Tibial artery (tissue), 4 donors: ENCODE measurements around the gene ATXN7.

Source experiments
- DNase-seq, 2 donors: peaks; one replicate each; pipeline ENCODE4 v3.0.0-alpha.2; 2019
- H3K27ac ChIP-seq, 2 donors: fragments of 200-600 bp; sonication (generic) in 1 of 2; 1 replicate in 1 of 2; 2 replicates in 1 of 2; pipeline ENCODE4 v1.5.1; 2018 to 2019; ENCODE audit warnings: mild to moderate bottlenecking in 1 of 2
- H3K27me3 ChIP-seq, 2 donors: fragments of 200-600 bp; sonication (generic) in 1 of 2; one replicate each; pipeline versions ENCODE4 v1.5.1 to v1.6.0; 2016 to 2019
- H3K36me3 ChIP-seq, 3 donors: fragments of 200-600 bp; sonication (generic) in 2 of 3; one replicate each; pipeline ENCODE4 v1.5.1; 2016 to 2019; ENCODE audit warnings: mild to moderate bottlenecking in 2 of 3
- H3K4me1 ChIP-seq, 4 donors: fragments of 200-600 bp; sonication (generic) in 2 of 4; 1 replicate in 3 of 4; 2 replicates in 1 of 4; pipeline ENCODE4 v1.5.1; 2016 to 2019
- H3K4me3 ChIP-seq, 2 donors: fragments of 200-600 bp; sonication (generic) in 1 of 2; 1 replicate in 1 of 2; 2 replicates in 1 of 2; pipeline ENCODE4 v1.5.1; 2018 to 2019; ENCODE audit warnings: mild to moderate bottlenecking in 2 of 2
- H3K9me3 ChIP-seq, 3 donors: fragments of 200-600 bp; sonication (generic) in 1 of 3; one replicate each; pipeline ENCODE4 v1.5.1; 2016 to 2019
- intact Hi-C: fragments of 100-400 bp; cut with DNase I; formaldehyde crosslinking; loops from one replicate; pipeline ENCODE4 v1.15.0; 2023; ENCODE audit warnings: low total_unique reads
- TF ChIP-seq, protein P1 (sequence below), 2 experiments: fragments of 200-600 bp in 1 of 2; fragments of 450-650 bp in 1 of 2; IDR thresholded peaks; one replicate each; pipeline ENCODE4 v1.5.1; 2017 to 2019; ENCODE audit warnings: antibody characterized with exemption in 2 of 2, mild to moderate bottlenecking in 1 of 2, moderate library complexity in 1 of 2

Gene ATXN7

GRCh38 chr3:63845215-63845614 lies 18.5 kb upstream of the ATXN7 start:
- Histone ChIP-seq H3K4me1 (no peaks in the 10 kb centered on the region), H3K27me3 (no peaks in the 10 kb centered on the region), H3K4me3 (no peak overlapping the region), H3K27ac (no peak overlapping the region), H3K36me3 (no peaks in the 10 kb centered on the region), H3K9me3 (no peaks in the 10 kb centered on the region)
- no peak for DNase-seq
- intact Hi-C loops, result no loop called here
- TF ChIP-seq, protein P1, sequence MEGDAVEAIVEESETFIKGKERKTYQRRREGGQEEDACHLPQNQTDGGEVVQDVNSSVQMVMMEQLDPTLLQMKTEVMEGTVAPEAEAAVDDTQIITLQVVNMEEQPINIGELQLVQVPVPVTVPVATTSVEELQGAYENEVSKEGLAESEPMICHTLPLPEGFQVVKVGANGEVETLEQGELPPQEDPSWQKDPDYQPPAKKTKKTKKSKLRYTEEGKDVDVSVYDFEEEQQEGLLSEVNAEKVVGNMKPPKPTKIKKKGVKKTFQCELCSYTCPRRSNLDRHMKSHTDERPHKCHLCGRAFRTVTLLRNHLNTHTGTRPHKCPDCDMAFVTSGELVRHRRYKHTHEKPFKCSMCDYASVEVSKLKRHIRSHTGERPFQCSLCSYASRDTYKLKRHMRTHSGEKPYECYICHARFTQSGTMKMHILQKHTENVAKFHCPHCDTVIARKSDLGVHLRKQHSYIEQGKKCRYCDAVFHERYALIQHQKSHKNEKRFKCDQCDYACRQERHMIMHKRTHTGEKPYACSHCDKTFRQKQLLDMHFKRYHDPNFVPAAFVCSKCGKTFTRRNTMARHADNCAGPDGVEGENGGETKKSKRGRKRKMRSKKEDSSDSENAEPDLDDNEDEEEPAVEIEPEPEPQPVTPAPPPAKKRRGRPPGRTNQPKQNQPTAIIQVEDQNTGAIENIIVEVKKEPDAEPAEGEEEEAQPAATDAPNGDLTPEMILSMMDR (IDR thresholded peaks at IDR 0.05), result no peak

DNA sequence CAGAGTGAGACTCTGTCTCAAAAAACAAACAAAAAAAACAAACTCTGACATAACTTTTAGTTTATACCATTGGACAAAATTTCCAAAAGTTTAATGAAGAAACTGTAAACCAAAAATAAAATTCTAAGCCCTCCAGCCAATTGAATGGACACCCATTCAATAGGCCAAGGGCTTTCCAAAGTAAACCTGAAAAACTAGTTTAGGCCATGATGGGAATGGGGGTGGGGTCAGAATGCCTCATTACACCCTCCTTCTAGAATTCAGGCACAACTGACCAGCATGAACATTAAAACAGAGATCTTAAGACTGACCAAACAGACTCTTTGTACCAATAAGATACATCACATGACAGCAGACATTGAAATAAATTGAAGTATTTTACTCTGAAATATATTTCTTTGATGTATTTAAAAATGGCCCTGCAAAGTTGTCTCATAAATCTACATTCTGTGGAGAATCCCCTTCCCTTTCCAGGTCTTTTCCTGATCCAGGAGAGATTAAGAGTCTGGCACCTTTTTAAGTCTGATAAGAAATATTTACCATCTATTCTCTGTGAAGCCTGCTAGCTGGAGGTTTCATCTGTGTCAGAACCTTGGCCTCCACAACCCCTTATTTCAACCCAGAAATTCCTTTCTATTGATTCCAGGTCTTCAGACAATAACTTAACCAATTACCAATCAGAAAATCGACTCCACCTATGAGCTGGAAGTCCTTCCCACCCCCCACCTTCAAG lies 15.8 kb upstream of the ATXN7 start:
- H3K36me3 ChIP-seq, result no peaks in the 10 kb centered on the region
- H3K27ac ChIP-seq, result no peak overlapping the region
- H3K4me1 ChIP-seq, result no peaks in the 10 kb centered on the region
- intact Hi-C loops, result no loop called here
- no peaks in the 10 kb centered on the region for H3K27me3 ChIP-seq
- H3K9me3 ChIP-seq, result no peaks in the 10 kb centered on the region
- TF ChIP-seq, protein P1 (IDR thresholded peaks at IDR 0.05), result no peak
- no peak for DNase-seq
- no peak overlapping the region for H3K4me3 ChIP-seq

DNA sequence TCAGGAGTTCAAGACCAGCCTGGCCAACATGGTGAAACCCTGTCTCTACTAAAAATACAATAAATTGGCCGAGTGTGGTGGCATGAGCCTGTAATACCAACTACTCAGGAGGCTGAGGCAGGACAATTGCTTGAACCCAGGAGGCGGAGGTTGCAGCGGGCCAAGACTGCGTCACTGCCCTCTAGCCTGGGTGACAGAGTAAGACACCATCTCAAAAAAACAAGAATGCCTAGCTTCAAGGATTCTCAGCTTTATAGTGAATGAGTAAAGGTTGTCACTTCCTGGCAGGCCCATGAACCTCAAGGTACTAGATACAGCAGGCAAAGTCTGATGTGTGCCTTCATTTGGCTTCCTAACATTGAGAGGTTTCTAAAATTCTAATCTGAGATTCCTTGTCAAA lies 14.5 kb upstream of the ATXN7 start:
- H3K4me1 ChIP-seq, result no peaks in the 10 kb centered on the region
- no peaks in the 10 kb centered on the region for H3K27me3 ChIP-seq
- intact Hi-C loops, result no loop called here
- no peaks in the 10 kb centered on the region for H3K9me3 ChIP-seq
- no peak overlapping the region for H3K4me3 ChIP-seq
- H3K36me3 ChIP-seq, result no peaks in the 10 kb centered on the region
- TF ChIP-seq, protein P1 (IDR thresholded peaks at IDR 0.05), result no peak
- DNase-seq, result no peak
- no peak overlapping the region for H3K27ac ChIP-seq

DNA sequence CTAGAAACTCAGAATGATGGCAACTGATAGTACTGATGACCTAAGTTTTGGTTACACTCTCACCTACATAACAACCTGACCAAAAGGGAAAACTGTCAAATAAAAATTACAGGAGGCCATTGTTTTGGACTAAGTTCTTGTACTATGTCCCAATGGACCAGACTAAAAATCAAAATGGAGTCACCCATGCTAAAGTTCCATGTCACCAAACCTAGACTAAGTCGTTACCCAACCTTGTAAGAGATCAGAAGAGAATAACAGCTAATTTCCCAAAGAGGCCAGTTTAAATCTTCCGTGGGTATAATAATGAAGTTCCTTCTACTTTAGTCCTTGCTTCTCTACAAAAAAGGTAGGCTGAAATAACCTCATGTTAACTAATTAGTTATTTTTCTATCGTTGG lies 12.4 kb upstream of the ATXN7 start:
- TF ChIP-seq, protein P1 (IDR thresholded peaks at IDR 0.05), result no peak
- intact Hi-C loops, result no loop called here
- H3K36me3 ChIP-seq, result no peaks in the 10 kb centered on the region
- H3K27me3 ChIP-seq, result no peaks in the 10 kb centered on the region
- H3K9me3 ChIP-seq, result no peaks in the 10 kb centered on the region
- no peaks in the 10 kb centered on the region for H3K4me1 ChIP-seq
- no peak for DNase-seq
- H3K4me3 ChIP-seq, result no peak overlapping the region
- H3K27ac ChIP-seq, result no peak overlapping the region

GRCh38 chr3:63853106-63853505 lies 10.6 kb upstream of the ATXN7 start:
- no peak for DNase-seq
- TF ChIP-seq, protein P1 (IDR thresholded peaks at IDR 0.05), result no peak
- Histone ChIP-seq H3K36me3 (no peaks in the 10 kb centered on the region), H3K4me3 (no peak overlapping the region), H3K4me1 (no peaks in the 10 kb centered on the region), H3K27ac (no peak overlapping the region), H3K27me3 (no peaks in the 10 kb centered on the region), H3K9me3 (no peaks in the 10 kb centered on the region)
- intact Hi-C loops, result no loop called here
